ENCODE results near the gene LPP.

DNA sequence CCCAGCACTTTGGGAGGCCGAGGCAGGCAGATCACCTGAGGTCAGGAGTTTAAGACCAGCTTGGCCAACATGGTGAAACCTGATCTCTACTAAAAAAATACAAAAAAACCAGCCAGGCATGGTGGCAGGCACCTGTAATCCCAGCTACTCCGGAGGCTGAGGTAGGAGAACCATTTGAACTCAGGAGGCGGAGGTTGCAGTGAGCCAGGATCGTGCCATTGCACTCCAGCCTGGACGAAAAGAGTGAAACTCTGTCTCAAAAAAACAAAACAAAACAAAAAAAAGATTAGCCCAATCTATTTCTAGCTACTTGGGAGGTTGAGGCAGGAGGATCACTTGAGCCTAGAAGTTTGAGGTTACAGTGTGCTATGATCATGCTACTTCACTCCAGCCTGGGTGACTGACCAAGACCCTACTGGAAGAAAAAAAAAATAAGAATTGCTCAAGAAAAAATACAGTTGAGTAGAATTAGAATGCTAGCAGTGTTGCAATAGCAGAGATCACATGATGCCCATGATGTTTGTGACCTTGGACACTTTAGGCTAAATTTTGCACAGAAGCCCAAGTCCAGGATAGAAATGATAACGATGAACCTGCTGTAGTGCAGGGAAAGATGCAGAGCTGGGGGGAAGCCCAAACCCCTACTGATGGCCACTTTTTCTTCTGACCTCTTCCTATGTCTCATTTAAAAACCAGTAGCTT, 162.2 kb downstream of the LPP start:
- TF ChIP-seq, protein P1, sequence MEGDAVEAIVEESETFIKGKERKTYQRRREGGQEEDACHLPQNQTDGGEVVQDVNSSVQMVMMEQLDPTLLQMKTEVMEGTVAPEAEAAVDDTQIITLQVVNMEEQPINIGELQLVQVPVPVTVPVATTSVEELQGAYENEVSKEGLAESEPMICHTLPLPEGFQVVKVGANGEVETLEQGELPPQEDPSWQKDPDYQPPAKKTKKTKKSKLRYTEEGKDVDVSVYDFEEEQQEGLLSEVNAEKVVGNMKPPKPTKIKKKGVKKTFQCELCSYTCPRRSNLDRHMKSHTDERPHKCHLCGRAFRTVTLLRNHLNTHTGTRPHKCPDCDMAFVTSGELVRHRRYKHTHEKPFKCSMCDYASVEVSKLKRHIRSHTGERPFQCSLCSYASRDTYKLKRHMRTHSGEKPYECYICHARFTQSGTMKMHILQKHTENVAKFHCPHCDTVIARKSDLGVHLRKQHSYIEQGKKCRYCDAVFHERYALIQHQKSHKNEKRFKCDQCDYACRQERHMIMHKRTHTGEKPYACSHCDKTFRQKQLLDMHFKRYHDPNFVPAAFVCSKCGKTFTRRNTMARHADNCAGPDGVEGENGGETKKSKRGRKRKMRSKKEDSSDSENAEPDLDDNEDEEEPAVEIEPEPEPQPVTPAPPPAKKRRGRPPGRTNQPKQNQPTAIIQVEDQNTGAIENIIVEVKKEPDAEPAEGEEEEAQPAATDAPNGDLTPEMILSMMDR (IDR thresholded peaks at IDR 0.05): no peak
- TF ChIP-seq EZH2 (IDR thresholded peaks at IDR 0.05; ENCODE audit: borderline replicate concordance, insufficient read depth, low read depth, low read length, poor library complexity, severe bottlenecking): no peak
